Epithelial cell of proximal tubule (primary cell): ENCODE results near the gene PTGR3. TPM values are rescaled to one million over a fixed set of nuclear protein-coding genes. Genes with fewer than 3 reads are reported as not detected.

ENCODE experiments used
- DNase-seq: peaks from one replicate; pipeline ENCODE4 v3.0.0-alpha.2; 2011; ENCODE audit warnings: low read depth
- H3K4me3 ChIP-seq: 2 replicates; pipeline ENCODE4 v1.5.1; 2011; ENCODE audit warnings: low read depth, mild to moderate bottlenecking, low read length
- total RNA-seq: library from RNA; depleted of rRNA; stranded (reverse); fragments of >200 nt; gene quantifications from 2 replicates; pipeline ENCODE4 v1.2.3, GENCODE V29; 2015
- TF ChIP-seq, protein P1 (sequence below): conservative IDR thresholded peaks from 2 replicates; pipeline ENCODE4 v1.5.1; 2012; ENCODE audit warnings: low read depth, mild to moderate bottlenecking, low read length

Gene PTGR3
- total RNA-seq, 1 donor from 2014 or later, result 7.8 TPM

DNA sequence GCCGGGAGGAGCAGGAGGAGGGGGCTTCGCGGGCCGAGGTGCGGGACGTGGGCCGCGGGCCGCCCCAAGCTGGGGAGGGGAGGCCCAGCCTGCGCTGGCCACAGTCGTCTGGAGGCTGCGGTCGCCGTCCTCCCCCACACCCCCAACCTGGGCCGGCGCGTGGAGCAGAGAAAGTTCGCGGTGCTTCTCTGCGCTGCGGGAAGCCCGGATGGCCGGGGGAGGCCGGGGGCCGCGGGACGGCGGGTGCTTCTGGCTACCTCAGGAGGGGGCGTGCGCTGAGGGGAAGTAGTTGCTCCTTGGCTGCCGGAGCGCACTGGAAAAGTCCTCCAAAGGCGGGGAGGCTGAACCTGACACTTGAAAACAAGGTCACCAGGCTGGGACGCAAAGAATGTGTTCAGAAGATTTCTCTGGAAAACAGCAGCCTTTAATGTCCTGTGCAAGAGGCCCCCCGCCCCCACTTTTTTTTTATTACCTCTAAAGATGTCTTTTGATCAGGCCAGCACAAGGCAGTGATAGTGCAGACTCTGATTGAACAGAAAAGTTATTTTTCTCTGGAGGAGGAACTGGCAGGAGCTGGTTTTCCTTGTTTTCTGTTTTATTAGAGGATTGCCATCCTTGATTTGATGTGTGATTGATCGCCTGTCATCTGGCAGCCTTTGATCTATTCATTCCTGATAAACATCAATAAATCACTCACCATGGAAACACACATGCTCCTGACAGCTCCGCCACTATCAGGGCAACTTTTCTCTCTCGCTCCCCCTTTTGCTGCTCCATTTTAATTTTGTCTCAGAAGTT is 3.2 kb upstream of the PTGR3 start:
- peak overlapping the region; percentile 68 for H3K4me3 ChIP-seq
- TF ChIP-seq, protein P1, sequence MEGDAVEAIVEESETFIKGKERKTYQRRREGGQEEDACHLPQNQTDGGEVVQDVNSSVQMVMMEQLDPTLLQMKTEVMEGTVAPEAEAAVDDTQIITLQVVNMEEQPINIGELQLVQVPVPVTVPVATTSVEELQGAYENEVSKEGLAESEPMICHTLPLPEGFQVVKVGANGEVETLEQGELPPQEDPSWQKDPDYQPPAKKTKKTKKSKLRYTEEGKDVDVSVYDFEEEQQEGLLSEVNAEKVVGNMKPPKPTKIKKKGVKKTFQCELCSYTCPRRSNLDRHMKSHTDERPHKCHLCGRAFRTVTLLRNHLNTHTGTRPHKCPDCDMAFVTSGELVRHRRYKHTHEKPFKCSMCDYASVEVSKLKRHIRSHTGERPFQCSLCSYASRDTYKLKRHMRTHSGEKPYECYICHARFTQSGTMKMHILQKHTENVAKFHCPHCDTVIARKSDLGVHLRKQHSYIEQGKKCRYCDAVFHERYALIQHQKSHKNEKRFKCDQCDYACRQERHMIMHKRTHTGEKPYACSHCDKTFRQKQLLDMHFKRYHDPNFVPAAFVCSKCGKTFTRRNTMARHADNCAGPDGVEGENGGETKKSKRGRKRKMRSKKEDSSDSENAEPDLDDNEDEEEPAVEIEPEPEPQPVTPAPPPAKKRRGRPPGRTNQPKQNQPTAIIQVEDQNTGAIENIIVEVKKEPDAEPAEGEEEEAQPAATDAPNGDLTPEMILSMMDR, result no peak
- DNase-seq, result no peak

DNA sequence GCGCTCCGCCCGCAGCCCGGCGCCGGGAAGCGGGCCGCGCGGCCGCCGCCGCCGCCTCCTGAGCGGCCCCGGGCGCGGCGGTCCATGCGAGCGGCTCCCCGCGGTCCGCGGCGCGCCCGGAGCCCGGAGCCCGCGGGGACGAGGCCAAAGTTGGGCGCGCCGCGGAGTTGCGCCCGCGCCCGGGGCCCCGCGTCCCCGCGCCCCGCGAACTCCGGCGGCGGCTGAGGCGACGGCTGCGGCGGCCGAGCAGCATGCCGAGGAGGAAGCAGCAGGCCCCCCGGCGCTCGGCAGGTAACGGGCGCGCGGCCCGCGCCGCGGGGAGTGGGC is 2.6 kb upstream of the PTGR3 start:
- H3K4me3 ChIP-seq, result peak overlapping the region; percentile 68
- no peak for DNase-seq
- TF ChIP-seq, protein P1, result no peak

DNA sequence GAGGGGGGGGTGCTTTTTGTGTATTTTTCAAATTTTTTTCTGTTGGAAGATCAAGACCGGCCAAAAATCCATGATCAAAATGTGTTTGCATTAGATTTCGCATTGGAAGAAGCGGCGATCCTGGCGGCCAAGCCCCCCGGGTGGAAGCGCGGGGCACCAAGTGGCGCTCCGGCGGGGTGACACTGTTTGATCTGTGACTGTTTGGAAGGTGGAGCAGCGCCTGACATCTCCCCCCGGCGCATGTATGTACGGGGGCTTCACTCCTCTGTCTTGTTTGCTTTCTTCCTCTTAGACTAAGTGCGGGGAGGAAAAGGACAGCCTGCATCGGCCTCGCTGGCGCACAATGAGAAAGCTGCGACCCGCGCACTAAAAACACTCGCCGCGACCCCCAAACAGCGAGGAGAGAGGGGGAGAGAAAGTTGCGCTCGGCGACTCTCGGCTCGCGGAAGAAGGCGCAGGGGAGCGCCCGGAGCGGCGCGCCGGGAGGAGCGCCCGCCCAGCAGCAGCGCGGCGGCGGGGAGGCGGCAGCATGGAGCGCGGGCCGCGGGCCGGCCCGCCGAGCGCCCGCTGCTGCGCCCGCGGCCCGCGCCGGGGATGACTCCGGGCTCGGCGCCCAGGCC is 2.2 kb upstream of the PTGR3 start:
- TF ChIP-seq, protein P1, result no peak
- peak overlapping the region; percentile 90 for H3K4me3 ChIP-seq
- no peak for DNase-seq

DNA sequence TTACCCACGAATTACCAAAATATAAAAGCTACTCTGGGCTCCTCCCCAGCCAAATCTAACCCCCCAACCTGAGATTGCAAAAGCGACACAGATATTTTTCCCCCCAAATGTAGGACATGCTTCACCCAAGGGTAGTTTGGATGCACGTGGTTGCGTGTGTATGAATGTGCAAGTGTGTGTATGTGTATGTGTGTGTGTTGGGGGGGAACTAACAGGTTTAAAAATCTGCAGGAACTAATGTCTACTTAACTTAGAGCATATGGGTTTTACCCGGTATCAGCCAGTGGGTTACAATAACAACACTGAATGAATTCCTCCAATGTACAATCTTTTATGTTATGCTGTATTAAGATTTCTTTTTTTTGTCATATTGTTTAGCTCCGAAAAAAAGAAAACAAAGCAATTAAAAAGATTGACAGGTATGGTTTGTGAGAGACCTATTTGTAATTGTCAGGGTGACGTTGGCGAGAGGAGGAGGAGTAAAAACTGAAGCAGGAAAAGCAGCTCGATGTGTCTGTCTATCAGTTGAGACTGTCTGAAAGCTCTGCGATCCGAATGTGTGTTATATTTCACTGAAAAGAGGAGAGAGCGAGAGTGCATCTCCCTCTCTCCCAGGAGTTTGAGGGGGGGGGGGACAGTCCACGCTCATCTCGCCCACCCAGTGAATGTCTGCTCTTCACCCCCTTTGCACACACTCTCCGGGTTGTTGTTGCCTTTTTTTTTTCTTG is 1.5 kb upstream of the PTGR3 start, which contains the start of gene TSHZ1:
TSHZ1 (plus strand) TSS at position 524 of the 728 bp plus-strand sequence. CDS start 1,080 bp downstream, outside the sequence.
- peak; percentile 86 for DNase-seq
- H3K4me3 ChIP-seq, result peak within 1 kb of the TSS; percentile 90
- TF ChIP-seq, protein P1, result no peak

DNA sequence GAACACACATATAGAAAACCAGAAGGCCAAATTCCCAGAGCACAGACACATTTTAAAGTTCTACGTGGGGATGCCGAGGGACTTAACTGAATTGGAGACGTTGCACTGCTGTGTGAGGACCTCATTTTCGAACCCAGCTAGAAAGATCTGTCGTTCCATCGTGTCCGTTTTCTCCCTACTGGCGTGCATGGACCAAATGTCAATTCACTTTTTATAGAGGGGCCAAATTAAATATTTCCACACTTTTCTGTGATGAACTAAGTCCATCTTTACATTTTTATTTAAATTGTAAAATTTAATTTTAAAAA is 966 bp upstream of the PTGR3 start:
- TF ChIP-seq, protein P1, result no peak
- H3K4me3 ChIP-seq, result peak overlapping the region; percentile 90
- DNase-seq, result no peak

DNA sequence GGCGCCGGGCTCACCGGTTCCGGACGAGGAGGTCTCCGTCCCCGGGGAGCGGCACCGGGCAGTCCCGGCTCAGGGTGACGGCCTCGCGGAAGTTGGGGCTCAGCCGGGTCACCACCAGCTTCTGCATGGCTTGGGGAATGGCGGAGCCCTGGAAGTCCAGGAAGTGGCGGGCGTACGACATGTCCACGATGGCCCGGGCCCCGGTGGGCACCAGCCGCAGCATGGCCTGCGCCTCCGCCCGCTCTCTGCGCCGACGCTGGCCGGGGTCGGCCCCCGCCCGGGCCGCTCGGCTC is 157 bp downstream of the PTGR3 start:
- TF ChIP-seq, protein P1, result no peak
- DNase-seq, result no peak
- H3K4me3 ChIP-seq, result peak overlapping the region; percentile 90
